Measurements from ENCODE around the gene PGD. TPM values are rescaled to one million over a fixed set of nuclear protein-coding genes. Genes with fewer than 3 reads are reported as not detected.

The PGD gene
- total and polyA plus RNA-seq, 3 experiments from 2014 or later: 42.4 to 116 (median 115) TPM

DNA sequence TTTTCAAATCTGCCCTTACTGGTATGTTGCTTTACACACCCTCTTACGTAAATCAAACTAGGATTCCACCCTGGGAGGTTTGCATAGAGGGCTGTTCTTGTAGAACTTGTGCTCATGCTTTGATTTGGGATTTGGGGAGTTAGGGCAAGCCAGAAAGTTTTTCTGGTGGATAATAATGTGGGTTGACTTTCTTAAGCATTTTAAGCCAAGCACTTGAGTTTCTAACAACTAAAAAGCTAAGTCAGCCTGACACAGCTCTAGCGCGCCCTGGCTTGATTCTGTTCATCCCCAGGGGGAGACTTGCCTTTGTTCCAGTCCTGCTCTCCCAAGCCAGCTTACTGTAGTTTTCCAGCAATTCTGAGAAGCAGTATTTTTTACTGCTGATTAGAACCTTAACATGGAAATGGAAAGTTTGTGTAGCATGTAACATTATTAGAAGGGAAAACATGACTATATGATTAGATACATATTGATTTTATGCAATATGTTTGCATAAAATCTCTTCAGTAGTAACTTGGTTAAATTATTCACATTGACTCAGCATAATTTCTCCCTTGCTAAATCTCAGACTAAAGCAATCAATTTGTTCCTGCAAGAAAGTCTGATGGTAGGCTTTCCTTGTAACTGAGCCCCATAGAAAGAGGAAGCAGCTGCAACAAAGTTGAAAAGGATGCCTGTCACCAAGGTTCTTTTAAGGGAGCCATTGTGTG is 11.0 kb upstream of the PGD start:
- Mint-ChIP-seq H3K36me3 (peaks cover 0 to 5% (median 2%) of the 10 kb centered on the region in 3 donors), H3K27ac (no peak overlapping the region), H3K4me3 (no peak overlapping the region), H3K4me1 (peaks cover 0 to 6% (median 0%) of the 10 kb centered on the region in 3 donors), H3K9me3 (no peaks in the 10 kb centered on the region), H3K27me3 (no peaks in the 10 kb centered on the region)
- H3K9me3 ChIP-seq (ENCODE audit: low read length): no peaks in the 10 kb centered on the region
- H3K4me3 ChIP-seq (ENCODE audit: low read length): no peak overlapping the region
- H3K27me3 ChIP-seq (ENCODE audit: insufficient read depth, low read length, poor library complexity, severe bottlenecking): no peaks in the 10 kb centered on the region
- DNase-seq: no peak
- H3K4me1 ChIP-seq (ENCODE audit: insufficient read depth, low read length): peaks cover 10% of the 10 kb centered on the region
- POLR2A ChIA-PET: interaction anchor here (0.6 to 1.1 kb wide), 2 partner anchors 11 to 167 kb away, joined by 4 to 5 read pairs; partner anchors contain the start of gene PGD
- peak overlapping the region; percentile 3 for H3K27ac ChIP-seq (ENCODE audit: low read depth, low read length)
- H3K36me3 ChIP-seq (ENCODE audit: insufficient read depth, low read length): no peaks in the 10 kb centered on the region
- CTCF ChIA-PET: interaction anchor here (0.6 to 2.2 kb wide), 5 partner anchors 11 to 178 kb away, joined by 3 to 7 read pairs (median 3); partner anchors contain the start of genes KIF1B and PGD

DNA sequence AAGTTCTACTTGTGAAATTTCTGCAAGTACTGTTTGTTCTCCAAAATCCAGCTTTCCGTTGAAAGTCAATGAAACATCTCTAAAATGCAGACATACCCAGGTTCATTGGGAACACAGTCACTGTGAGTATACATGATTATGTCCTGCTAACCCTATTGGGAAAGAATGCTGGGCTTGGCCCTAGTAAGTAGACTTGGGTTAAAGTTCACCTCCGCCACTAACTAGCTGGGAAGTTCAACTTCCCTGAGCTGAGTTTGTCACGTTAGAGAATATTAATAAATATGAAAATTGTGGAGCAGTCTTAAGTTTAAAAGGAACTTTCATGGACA is 10.5 kb upstream of the PGD start:
- Mint-ChIP-seq H3K4me3 (no peak overlapping the region), H3K4me1 (peaks cover 0 to 6% (median 0%) of the 10 kb centered on the region in 3 donors), H3K27ac (peak overlapping the region in 1 of 8 donors; percentile 32), H3K27me3 (no peaks in the 10 kb centered on the region), H3K36me3 (peaks cover 0 to under 1% (median under 1%) of the 10 kb centered on the region in 3 donors), H3K9me3 (no peaks in the 10 kb centered on the region)
- DNase-seq: no peak
- Histone ChIP-seq H3K4me1 (ENCODE audit: insufficient read depth, low read length) (peaks cover 10% of the 10 kb centered on the region), H3K27me3 (ENCODE audit: insufficient read depth, low read length, poor library complexity, severe bottlenecking) (no peaks in the 10 kb centered on the region), H3K36me3 (ENCODE audit: insufficient read depth, low read length) (no peaks in the 10 kb centered on the region), H3K9me3 (ENCODE audit: low read length) (no peaks in the 10 kb centered on the region), H3K4me3 (ENCODE audit: low read length) (no peak overlapping the region), H3K27ac (ENCODE audit: low read depth, low read length) (no peak overlapping the region)
- CTCF ChIA-PET: interaction anchor here (0.9 to 2.2 kb wide), 3 partner anchors 10 to 178 kb away, joined by 3 to 7 read pairs (median 3); partner anchors contain the start of genes KIF1B and PGD
- POLR2A ChIA-PET: interaction anchor here (1.1 kb wide), 1 partner anchor 11 kb away, joined by 4 read pairs; the partner anchor contains the start of gene PGD

DNA sequence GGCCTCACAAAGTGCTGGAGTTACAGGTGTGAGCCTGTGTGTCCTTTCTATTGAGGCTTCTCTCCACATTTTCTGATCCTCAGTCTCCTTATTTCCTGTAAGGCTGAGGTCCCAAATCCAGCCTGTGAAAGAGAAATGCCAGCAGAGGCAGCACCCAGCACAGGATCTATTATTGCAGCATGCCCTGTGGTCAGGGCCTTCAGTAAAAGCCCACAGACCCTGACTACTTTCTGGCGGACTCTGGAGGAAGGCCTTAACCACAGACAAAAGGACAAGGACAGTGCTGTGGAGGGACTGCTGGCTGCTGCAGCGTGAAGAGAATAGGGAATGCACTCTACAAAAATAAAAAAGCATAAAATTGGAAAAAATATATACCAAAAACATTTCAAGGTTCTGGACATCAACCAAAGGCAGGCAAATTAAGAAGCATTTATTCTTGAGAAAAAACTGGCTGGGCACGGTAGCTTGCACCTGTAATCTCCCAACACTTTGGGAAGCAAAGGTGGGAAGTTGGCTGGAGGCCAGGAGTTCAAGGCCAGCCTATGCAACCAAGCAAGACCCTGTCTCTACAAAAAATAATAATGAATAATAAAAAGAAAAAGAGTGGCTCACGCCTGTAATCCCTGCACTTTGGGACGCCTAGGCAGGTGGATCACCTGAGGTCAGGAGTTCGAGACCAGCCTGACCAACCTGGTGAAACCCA is 9.4 kb upstream of the PGD start:
- Histone ChIP-seq H3K36me3 (ENCODE audit: insufficient read depth, low read length) (no peaks in the 10 kb centered on the region), H3K9me3 (ENCODE audit: low read length) (no peaks in the 10 kb centered on the region), H3K27me3 (ENCODE audit: insufficient read depth, low read length, poor library complexity, severe bottlenecking) (no peaks in the 10 kb centered on the region), H3K4me1 (ENCODE audit: insufficient read depth, low read length) (peaks cover 10% of the 10 kb centered on the region), H3K27ac (ENCODE audit: low read depth, low read length) (no peak overlapping the region), H3K4me3 (ENCODE audit: low read length) (no peak overlapping the region)
- CTCF ChIA-PET: no interaction called here
- H3K4me1 Mint-ChIP-seq: peaks cover 0 to 6% (median 0%) of the 10 kb centered on the region in 3 donors
- no peak overlapping the region for H3K27ac Mint-ChIP-seq
- DNase-seq: no peak
- peaks cover 0 to 3% (median 0%) of the 10 kb centered on the region in 5 donors for H3K9me3 Mint-ChIP-seq
- no peak overlapping the region for H3K4me3 Mint-ChIP-seq
- H3K36me3 Mint-ChIP-seq: no peaks in the 10 kb centered on the region
- POLR2A ChIA-PET: no interaction called here
- no peaks in the 10 kb centered on the region for H3K27me3 Mint-ChIP-seq

DNA sequence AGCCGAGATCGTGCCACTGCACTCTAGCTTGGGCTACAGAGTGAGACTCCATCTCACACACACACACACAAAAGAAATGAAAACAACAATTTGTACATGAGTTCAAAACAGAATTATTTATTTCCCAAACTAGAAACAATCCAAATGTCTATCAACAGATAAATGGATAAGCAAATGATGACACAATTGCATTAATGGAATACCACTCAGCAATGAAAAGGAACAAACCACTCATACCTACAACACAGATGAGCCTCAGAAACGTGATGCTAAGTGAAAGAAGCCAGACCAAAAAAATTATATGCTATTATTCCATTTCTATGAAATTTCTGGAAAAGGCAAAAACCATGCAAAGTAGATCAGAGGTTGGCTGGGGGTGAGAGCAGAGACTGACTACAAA is 2.0 kb upstream of the PGD start:
- peaks cover 0 to 15% (median 3%) of the 10 kb centered on the region in 3 donors for H3K36me3 Mint-ChIP-seq
- H3K4me1 Mint-ChIP-seq: peaks cover 9 to 25% (median 21%) of the 10 kb centered on the region in 3 donors
- DNase-seq: no peak
- ChIA-PET CTCF (interaction anchor here (1.3 kb wide), 1 partner anchor 187 kb away, joined by 5 read pairs; the partner anchor contains the start of gene KIF1B), POLR2A (no interaction called here)
- peak overlapping the region in 1 of 8 donors; percentile 50 for H3K27ac Mint-ChIP-seq
- Histone ChIP-seq H3K27ac (ENCODE audit: low read depth, low read length) (no peak overlapping the region), H3K36me3 (ENCODE audit: insufficient read depth, low read length) (no peaks in the 10 kb centered on the region), H3K9me3 (ENCODE audit: low read length) (no peaks in the 10 kb centered on the region), H3K4me3 (ENCODE audit: low read length) (no peak overlapping the region), H3K4me1 (ENCODE audit: insufficient read depth, low read length) (peaks cover 11% of the 10 kb centered on the region), H3K27me3 (ENCODE audit: insufficient read depth, low read length, poor library complexity, severe bottlenecking) (no peaks in the 10 kb centered on the region)
- peaks cover 0 to 3% (median 0%) of the 10 kb centered on the region in 5 donors for H3K9me3 Mint-ChIP-seq
- no peaks in the 10 kb centered on the region for H3K27me3 Mint-ChIP-seq
- H3K4me3 Mint-ChIP-seq: peak overlapping the region in 4 of 7 donors; percentile 29 to 75 (median 47)

DNA sequence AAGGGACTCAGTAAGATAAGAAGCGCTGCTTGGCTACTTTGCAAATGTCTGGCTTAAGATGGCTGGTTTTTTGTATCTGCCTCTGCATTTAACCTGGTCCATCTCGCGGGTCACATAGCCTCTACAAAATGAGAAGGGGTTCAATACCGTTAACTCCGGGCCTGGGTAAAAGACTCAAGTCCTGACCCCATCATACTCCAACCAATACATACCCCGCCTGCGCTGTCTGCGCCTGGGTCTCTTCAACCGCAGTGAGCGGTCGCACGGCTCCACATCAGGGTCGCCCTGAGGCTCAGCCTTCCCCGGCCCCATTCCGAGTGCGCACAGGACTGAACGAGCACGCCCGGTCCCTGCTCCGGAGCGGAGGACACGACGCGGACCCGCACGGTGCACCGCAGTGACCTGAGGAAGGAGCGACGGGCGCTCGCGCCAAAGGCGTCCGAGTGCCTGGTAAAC is 558 bp upstream of the PGD start:
- Mint-ChIP-seq H3K4me1 (peaks cover 9 to 25% (median 21%) of the 10 kb centered on the region in 3 donors), H3K4me3 (peak overlapping the region; percentile 87 to 98 (median 94)), H3K27me3 (no peaks in the 10 kb centered on the region), H3K27ac (peak overlapping the region; percentile 44 to 98 (median 80)), H3K36me3 (peaks cover 0 to 25% (median 3%) of the 10 kb centered on the region in 3 donors), H3K9me3 (peaks cover 0 to 3% (median 0%) of the 10 kb centered on the region in 5 donors)
- peak overlapping the region; percentile 57 for H3K27ac ChIP-seq (ENCODE audit: low read depth, low read length)
- no peaks in the 10 kb centered on the region for H3K9me3 ChIP-seq (ENCODE audit: low read length)
- POLR2A ChIA-PET: interaction anchor here (1.8 to 2.0 kb wide), 2 partner anchors 10 to 188 kb away, joined by 4 read pairs; partner anchors contain the start of gene KIF1B
- no peaks in the 10 kb centered on the region for H3K36me3 ChIP-seq (ENCODE audit: insufficient read depth, low read length)
- peaks cover 11% of the 10 kb centered on the region for H3K4me1 ChIP-seq (ENCODE audit: insufficient read depth, low read length)
- CTCF ChIA-PET: interaction anchor here (1.0 to 2.2 kb wide), 4 partner anchors 9 to 188 kb away, joined by 3 to 8 read pairs (median 4); partner anchors contain the start of gene KIF1B
- peak overlapping the region; percentile 98 for H3K4me3 ChIP-seq (ENCODE audit: low read length)
- H3K27me3 ChIP-seq (ENCODE audit: insufficient read depth, low read length, poor library complexity, severe bottlenecking): no peaks in the 10 kb centered on the region
- DNase-seq: no peak

DNA sequence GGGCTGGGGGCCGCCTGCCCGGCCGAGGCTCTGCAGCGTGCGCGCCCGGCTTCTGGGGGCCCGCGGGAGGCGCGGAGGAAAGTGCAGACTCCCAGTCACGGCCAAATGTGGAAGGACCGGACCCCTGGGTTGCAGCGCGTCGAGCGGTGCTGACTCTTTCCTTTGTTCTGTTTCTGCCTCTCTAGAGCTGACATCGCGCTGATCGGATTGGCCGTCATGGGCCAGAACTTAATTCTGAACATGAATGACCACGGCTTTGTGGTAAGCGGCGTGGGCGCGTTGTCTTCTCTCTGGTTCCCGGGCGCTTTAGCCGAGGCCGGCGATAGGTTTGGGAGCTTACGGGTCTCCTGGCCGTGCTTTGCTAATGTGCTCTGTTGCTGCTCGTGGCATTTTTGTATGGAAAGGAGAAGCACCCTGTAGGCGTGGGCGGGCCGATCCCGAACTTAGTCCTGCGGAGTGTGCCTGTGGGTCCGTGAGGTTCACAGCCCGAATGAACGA is 629 bp downstream of the PGD start:
- Histone ChIP-seq H3K27ac (ENCODE audit: low read depth, low read length) (peak overlapping the region; percentile 79), H3K27me3 (ENCODE audit: insufficient read depth, low read length, poor library complexity, severe bottlenecking) (no peaks in the 10 kb centered on the region), H3K9me3 (ENCODE audit: low read length) (no peaks in the 10 kb centered on the region), H3K4me3 (ENCODE audit: low read length) (peak overlapping the region; percentile 98), H3K36me3 (ENCODE audit: insufficient read depth, low read length) (peaks cover 11% of the 10 kb centered on the region), H3K4me1 (ENCODE audit: insufficient read depth, low read length) (peaks cover 11% of the 10 kb centered on the region)
- Mint-ChIP-seq H3K36me3 (peaks cover 5 to 37% (median 9%) of the 10 kb centered on the region in 3 donors), H3K27me3 (no peaks in the 10 kb centered on the region), H3K9me3 (no peaks in the 10 kb centered on the region), H3K27ac (peak overlapping the region; percentile 58 to 94 (median 76)), H3K4me1 (peaks cover 9 to 25% (median 21%) of the 10 kb centered on the region in 3 donors), H3K4me3 (peak overlapping the region; percentile 84 to 98 (median 90))
- no peak for DNase-seq
- POLR2A ChIA-PET: interaction anchor here (1.8 to 2.0 kb wide), 2 partner anchors 12 to 189 kb away, joined by 4 read pairs; partner anchors contain the start of gene KIF1B
- CTCF ChIA-PET: interaction anchor here (1.5 to 2.2 kb wide), 2 partner anchors 30 to 189 kb away, joined by 4 to 8 read pairs; partner anchors contain the start of gene KIF1B

DNA sequence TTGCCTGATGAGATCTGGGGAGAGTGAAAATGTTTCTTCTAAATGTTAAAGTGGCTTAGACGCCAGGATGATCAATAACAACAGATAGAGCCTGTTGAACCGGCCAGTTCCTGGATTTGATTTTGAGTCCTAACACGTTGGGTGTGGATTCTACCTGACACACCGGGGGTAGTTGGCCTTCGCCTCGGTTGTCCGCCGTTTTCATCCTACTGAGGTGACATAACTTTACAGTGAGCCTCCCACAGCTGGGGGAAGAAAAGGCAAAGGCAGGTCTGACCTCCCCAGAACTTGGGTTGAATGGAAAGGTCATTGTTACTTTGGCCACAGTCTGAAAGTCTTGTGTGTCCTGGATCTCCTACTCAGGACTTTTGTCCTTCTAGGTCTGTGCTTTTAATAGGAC is 1.1 kb downstream of the PGD start:
- no peaks in the 10 kb centered on the region for H3K27me3 ChIP-seq (ENCODE audit: insufficient read depth, low read length, poor library complexity, severe bottlenecking)
- Mint-ChIP-seq H3K4me3 (peak overlapping the region; percentile 84 to 98 (median 90)), H3K4me1 (peaks cover 9 to 25% (median 21%) of the 10 kb centered on the region in 3 donors), H3K9me3 (no peaks in the 10 kb centered on the region), H3K27ac (peak overlapping the region; percentile 58 to 94 (median 76)), H3K27me3 (no peaks in the 10 kb centered on the region), H3K36me3 (peaks cover 5 to 40% (median 9%) of the 10 kb centered on the region in 3 donors)
- peaks cover 14% of the 10 kb centered on the region for H3K36me3 ChIP-seq (ENCODE audit: insufficient read depth, low read length)
- POLR2A ChIA-PET: interaction anchor here (1.8 to 2.0 kb wide), 2 partner anchors 12 to 190 kb away, joined by 4 read pairs; partner anchors contain the start of gene KIF1B
- no peak for DNase-seq
- peak overlapping the region; percentile 98 for H3K4me3 ChIP-seq (ENCODE audit: low read length)
- H3K9me3 ChIP-seq (ENCODE audit: low read length): no peaks in the 10 kb centered on the region
- CTCF ChIA-PET: interaction anchor here (1.5 to 2.2 kb wide), 3 partner anchors 12 to 190 kb away, joined by 3 to 8 read pairs (median 4); partner anchors contain the start of gene KIF1B
- H3K27ac ChIP-seq (ENCODE audit: low read depth, low read length): peak overlapping the region; percentile 79
- H3K4me1 ChIP-seq (ENCODE audit: insufficient read depth, low read length): peaks cover 11% of the 10 kb centered on the region
